H1 (cell line): ENCODE measurements around the gene MYO15A. TPM values are rescaled to one million over a fixed set of nuclear protein-coding genes. Genes with fewer than 3 reads are reported as not detected.

Source experiments
- CTCF ChIA-PET: fragments of 300-600 bp; sonication (Branson Sonifier 250); formaldehyde crosslinking; loops from one replicate; lab custom pipeline; 2021; ENCODE audit not compliant: partially characterized antibody; lab: Charles Lee
- POLR2A ChIA-PET: fragments of 300-600 bp; sonication (Branson Sonifier 250); formaldehyde crosslinking; loops from one replicate; lab custom pipeline; 2021; ENCODE audit warnings: inconsistent platforms; ENCODE audit not compliant: partially characterized antibody; lab: Charles Lee
- DNase-seq, 2 experiments: peaks; one replicate each; pipeline versions ENCODE4 v3.0.0 to v3.0.0-alpha.2; 2010 to 2022; ENCODE audit warnings: low spot score in 2 of 2, low read depth in 1 of 2, mixed read lengths in 1 of 2
- FAIRE-seq: peaks from 2 replicates; lab custom pipeline; 2011; peaks lifted over from hg19 to GRCh38; lab: Jason Lieb, UNC
- H2AFZ ChIP-seq: 2 replicates; pipeline ENCODE4 v1.8.1; 2012; ENCODE audit warnings: low read length, inconsistent platforms
- H2AK5ac ChIP-seq: 2 replicates; pipeline ENCODE4 v1.6.1; 2013; ENCODE audit warnings: low read depth, low read length
- H2BK120ac ChIP-seq: replicated peaks from 2 replicates; pipeline ENCODE3; 2013; ENCODE audit warnings: low read depth, low read length, inconsistent platforms
- H2BK12ac ChIP-seq: 2 replicates; pipeline ENCODE4 v1.6.1; 2013; ENCODE audit warnings: low read depth, low read length
- H2BK15ac ChIP-seq: 2 replicates; pipeline ENCODE4 v1.6.1; 2013; ENCODE audit warnings: low read length
- H2BK20ac ChIP-seq: 2 replicates; pipeline ENCODE4 v1.6.1; 2013; ENCODE audit warnings: low read length
- H2BK5ac ChIP-seq: 2 replicates; pipeline ENCODE4 v1.6.1; 2013; ENCODE audit warnings: low read depth, low read length
- H3K14ac ChIP-seq: 2 replicates; pipeline ENCODE4 v1.6.1; 2013; ENCODE audit warnings: inconsistent platforms; ENCODE audit not compliant: insufficient read length
- H3K18ac ChIP-seq: 2 replicates; pipeline ENCODE4 v1.6.1; 2013; ENCODE audit warnings: low read length; ENCODE audit errors: extremely low read depth
- H3K23ac ChIP-seq: 2 replicates; pipeline ENCODE4 v1.6.1; 2013; ENCODE audit warnings: inconsistent platforms; ENCODE audit not compliant: insufficient read length
- H3K23me2 ChIP-seq: 2 replicates; pipeline ENCODE4 v1.6.1; 2013; ENCODE audit warnings: low read depth, low read length
- H3K27ac ChIP-seq: 2 replicates; pipeline ENCODE4 v1.6.1; 2011; ENCODE audit warnings: low read depth, low read length, inconsistent platforms
- H3K27me3 ChIP-seq, 4 experiments: replicated peaks in 1 of 4; 1 replicate in 1 of 4; 2 replicates in 3 of 4; pipeline versions ENCODE4 v1.6.1 to v1.8.1; 2011 to 2013; ENCODE audit warnings: low read length in 3 of 4, mild to moderate bottlenecking in 3 of 4, inconsistent platforms in 2 of 4, mixed read lengths in 2 of 4, moderate library complexity in 1 of 4; ENCODE audit not compliant: control insufficient read depth in 3 of 4, insufficient read depth in 3 of 4; ENCODE audit errors: extremely low read depth in 1 of 4
- H3K36me3 ChIP-seq, 4 experiments: 2 replicates each; pipeline versions ENCODE4 v1.6.1 to v1.8.1; 2011 to 2013; ENCODE audit warnings: mild to moderate bottlenecking in 4 of 4, low read length in 3 of 4, moderate library complexity in 2 of 4, control low read depth in 1 of 4, inconsistent platforms in 1 of 4; ENCODE audit not compliant: insufficient read depth in 4 of 4, control insufficient read depth in 2 of 4
- H3K4ac ChIP-seq: replicated peaks from 2 replicates; pipeline ENCODE3; 2013; ENCODE audit warnings: low read length, low read depth, mixed read lengths, inconsistent platforms; ENCODE audit not compliant: insufficient read length
- H3K4me1 ChIP-seq, 4 experiments: replicated peaks in 1 of 4; 1 replicate in 1 of 4; 2 replicates in 3 of 4; pipeline versions ENCODE4 v1.6.1 to v1.8.1; 2011 to 2013; ENCODE audit warnings: low read length in 3 of 4, inconsistent platforms in 2 of 4, mixed read lengths in 1 of 4; ENCODE audit not compliant: insufficient read depth in 4 of 4, control insufficient read depth in 3 of 4
- H3K4me2 ChIP-seq, 2 experiments: 2 replicates each; pipeline versions ENCODE4 v1.6.1 to v1.8.1; 2011 to 2013; ENCODE audit warnings: low read depth in 2 of 2, low read length in 2 of 2, control low read depth in 1 of 2, inconsistent platforms in 1 of 2, mild to moderate bottlenecking in 1 of 2; ENCODE audit not compliant: insufficient read depth in 1 of 2
- H3K4me3 ChIP-seq, 4 experiments: fragments of 200-600, 300-600 bp in 1 of 4; sonication (generic), shearing (Covaris generic), sonication (Bioruptor Twin) in 1 of 4; 2 replicates each; pipeline versions ENCODE4 v1.5.1 to v1.8.1; 2011 to 2016; ENCODE audit warnings: low read length in 4 of 4, low read depth in 3 of 4, control low read depth in 2 of 4, inconsistent platforms in 2 of 4, mild to moderate bottlenecking in 2 of 4, mixed read lengths in 1 of 4, moderate library complexity in 1 of 4; ENCODE audit not compliant: insufficient read depth in 2 of 4; ENCODE audit errors: extremely low read depth in 1 of 4
- H3K56ac ChIP-seq: replicated peaks from 2 replicates; pipeline ENCODE3; 2013; ENCODE audit warnings: low read depth, mild to moderate bottlenecking, mixed read lengths, low read length, inconsistent platforms; ENCODE audit not compliant: insufficient read length
- H3K79me1 ChIP-seq: 2 replicates; pipeline ENCODE4 v1.6.1; 2013; ENCODE audit warnings: low read depth, low read length, control low read depth
- H3K79me2 ChIP-seq, 2 experiments: 2 replicates each; pipeline versions ENCODE4 v1.6.1 to v1.8.1; 2012 to 2013; ENCODE audit warnings: low read length in 2 of 2, mild to moderate bottlenecking in 2 of 2, inconsistent platforms in 1 of 2; ENCODE audit not compliant: insufficient read depth in 2 of 2, control insufficient read depth in 1 of 2
- H3K9ac ChIP-seq, 4 experiments: replicated peaks in 1 of 4; 1 replicate in 1 of 4; 2 replicates in 3 of 4; pipeline versions ENCODE4 v1.6.1 to v1.8.1; 2011 to 2013; ENCODE audit warnings: low read depth in 3 of 4, low read length in 3 of 4, control low read depth in 2 of 4, mild to moderate bottlenecking in 2 of 4, moderate library complexity in 2 of 4, inconsistent platforms in 1 of 4; ENCODE audit errors: extremely low read depth in 1 of 4
- H3K9me3 ChIP-seq, 2 experiments: 2 replicates each; pipeline versions ENCODE4 v1.6.1 to v1.8.1; 2012 to 2013; ENCODE audit warnings: mild to moderate bottlenecking in 2 of 2, moderate library complexity in 2 of 2, control low read depth in 1 of 2, inconsistent platforms in 1 of 2, low read depth in 1 of 2, low read length in 1 of 2, mixed read lengths in 1 of 2; ENCODE audit not compliant: insufficient read depth in 2 of 2
- H4K20me1 ChIP-seq, 2 experiments: replicated peaks in 1 of 2; 2 replicates each; pipeline versions ENCODE3 to v1.8.1; 2011 to 2013; ENCODE audit warnings: inconsistent platforms in 2 of 2, low read length in 2 of 2, mild to moderate bottlenecking in 1 of 2; ENCODE audit not compliant: insufficient read depth in 2 of 2, control insufficient read depth in 1 of 2
- H4K5ac ChIP-seq: 2 replicates; pipeline ENCODE4 v1.6.1; 2013; ENCODE audit warnings: low read length, low read depth, mixed read lengths, inconsistent platforms; ENCODE audit not compliant: insufficient read length
- H4K8ac ChIP-seq: 2 replicates; pipeline ENCODE4 v1.8.0; 2013; ENCODE audit warnings: mild to moderate bottlenecking, moderate library complexity, low read length, inconsistent platforms; ENCODE audit not compliant: insufficient read depth; ENCODE audit errors: extremely low read depth
- H4K91ac ChIP-seq: replicated peaks from 2 replicates; pipeline ENCODE3; 2013; ENCODE audit warnings: low read length, mixed read lengths, inconsistent platforms; ENCODE audit not compliant: insufficient read length
- ASH2L ChIP-seq: fragments of 200-600, 300-600 bp; sonication (generic); IDR thresholded peaks from one replicate; pipeline ENCODE4 v1.7.1; 2017; ENCODE audit warnings: low read length
- CBX8 ChIP-seq: fragments of 300-800, 300-1000 bp; sonication (generic); IDR thresholded peaks from 2 replicates; pipeline ENCODE4 v1.7.1; 2016; ENCODE audit warnings: low read depth, low read length, borderline replicate concordance
- CHD2 ChIP-seq: IDR thresholded peaks from 2 replicates; pipeline ENCODE4 v1.6.1; 2012; ENCODE audit warnings: low read length, improper control_type of control experiment
- GABPA ChIP-seq: IDR thresholded peaks from 2 replicates; pipeline ENCODE4 v1.6.1; 2011; ENCODE audit warnings: mild to moderate bottlenecking, low read length, moderate library complexity, borderline replicate concordance; ENCODE audit not compliant: insufficient read depth
- JUN ChIP-seq: IDR thresholded peaks from 2 replicates; pipeline ENCODE4 v1.6.1; 2011; ENCODE audit warnings: low read depth, mild to moderate bottlenecking, improper control_type of control experiment, low read length
- KDM1A ChIP-seq: fragments of 200-600, 300-600 bp; sonication (generic); IDR thresholded peaks from 2 replicates; pipeline ENCODE4 v1.7.1; 2016; ENCODE audit warnings: mild to moderate bottlenecking, low read length, borderline replicate concordance
- KDM5A ChIP-seq: fragments of 200-600 bp; IDR thresholded peaks from 2 replicates; pipeline ENCODE4 v1.7.1; 2012; ENCODE audit warnings: mild to moderate bottlenecking, low read length, inconsistent platforms, mixed read lengths
- POLR2AphosphoS5 ChIP-seq: IDR thresholded peaks from 2 replicates; pipeline ENCODE4 v1.6.1; 2011; ENCODE audit warnings: low read depth, low read length
- RXRA ChIP-seq: IDR thresholded peaks from 2 replicates; pipeline ENCODE4 v1.6.1; 2011; ENCODE audit warnings: low read depth, mild to moderate bottlenecking, low read length, moderate library complexity; ENCODE audit not compliant: insufficient read depth
- SP2 ChIP-seq: IDR thresholded peaks from 2 replicates; pipeline ENCODE4 v1.6.1; 2012; ENCODE audit warnings: mild to moderate bottlenecking, low read length, inconsistent platforms
- TBP ChIP-seq: IDR thresholded peaks from 2 replicates; pipeline ENCODE4 v1.6.1; 2011; ENCODE audit warnings: low read depth, low read length, improper control_type of control experiment
- WGBS, 2 experiments: shearing (Covaris generic) in 1 of 2; methylation state at CpG; one replicate each; pipeline versions ENCODE4 v1.1.6 to v1.1.7; 2013 to 2015; ENCODE audit warnings: low lambda C conversion rate in 2 of 2, mixed read lengths in 2 of 2, inconsistent platforms in 1 of 2, low coverage in 1 of 2, missing lambda C conversion rate in 1 of 2; ENCODE audit not compliant: insufficient replicate concordance in 2 of 2, insufficient coverage in 1 of 2, insufficient read length in 1 of 2; ENCODE audit errors: extremely low coverage in 1 of 2, missing lambda C conversion rate in 1 of 2; 5-methylcytosine and 5-hydroxymethylcytosine counted together
- polyA plus RNA-seq, 7 experiments: library from polyadenylated mRNA; depleted of rRNA in 3 of 7; stranded (reverse) in 5 of 7; unstranded in 2 of 7; fragments of >200 nt in 5 of 7; fragments of 200-250 nt in 2 of 7; gene quantifications; 1 replicate in 5 of 7; 2 replicates in 1 of 7; 4 replicates in 1 of 7; pipeline versions ENCODE4 v1.2.1 to v1.2.3, GENCODE V29; 2011 to 2013; ENCODE audit warnings: missing spikeins in 2 of 7, mixed read lengths in 2 of 7
- total RNA-seq: library from RNA; stranded (reverse); fragmentation: NEBNext Ultra II Directional; extraction: Animal tissue kit (Norgen Biotek cat#: 25700); gene quantifications from 2 replicates; pipeline ENCODE4 v1.2.1, GENCODE V29; 2021
- TF ChIP-seq, protein P1 (sequence below): IDR thresholded peaks from 2 replicates; pipeline ENCODE4 v1.6.1; 2012; ENCODE audit warnings: inconsistent platforms
- TF ChIP-seq, protein P2 (sequence below): IDR thresholded peaks from 2 replicates; pipeline ENCODE4 v1.6.1; 2012; ENCODE audit warnings: inconsistent platforms

Gene MYO15A
- total and polyA plus RNA-seq, 2 of the 8 experiments (the other 6 are each of a cell fraction or from before 2014, with no cell fraction given) = 1.6 to 4.2 TPM

DNA sequence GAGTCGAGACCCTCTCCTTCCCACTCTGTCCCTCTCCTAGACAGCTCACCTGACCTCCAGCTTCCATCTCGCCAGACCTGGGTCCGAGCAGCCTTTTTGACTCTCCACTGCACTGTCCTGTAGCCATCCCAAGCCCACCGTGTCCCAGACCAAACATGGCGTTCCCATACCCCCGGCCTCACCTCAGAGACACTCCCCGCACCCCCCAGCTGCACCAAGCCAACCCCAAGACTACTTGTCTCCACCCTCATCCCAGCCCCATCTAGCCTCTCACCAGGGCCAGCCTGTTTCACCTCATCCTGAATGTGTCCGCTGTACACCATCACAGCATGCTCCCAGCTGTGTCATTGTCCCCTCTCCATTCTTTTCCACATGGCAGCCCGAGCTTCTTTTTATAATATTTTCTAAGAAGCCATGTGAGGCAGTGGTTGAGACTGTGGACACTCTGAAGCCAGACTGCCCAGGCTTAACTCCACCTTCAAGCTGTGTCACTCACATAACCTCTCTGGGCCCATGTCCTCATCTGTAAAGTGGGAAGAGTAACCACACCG is 1.5 kb downstream of the MYO15A start:
- no peak overlapping the region for H2BK20ac ChIP-seq
- DNase-seq (no peak), FAIRE-seq (no peak)
- no peak overlapping the region for H4K8ac ChIP-seq
- no peak overlapping the region for H2BK5ac ChIP-seq
- H2BK12ac ChIP-seq = no peak overlapping the region
- H3K36me3 ChIP-seq = peaks cover 0 to 10% (median 3%) of the 10 kb centered on the region in 4 experiments; a peak in 3 of 8 replicates
- ChIA-PET CTCF (interaction anchor here (1.0 to 1.6 kb wide), 4 partner anchors 16 to 33 kb away, joined by 3 to 5 read pairs (median 4); no protein-coding TSS in a partner anchor), POLR2A (interaction anchor here (0.5 to 5.4 kb wide), 18 partner anchors 8 to 72 kb away, joined by 3 to 34 read pairs (median 4); partner anchors contain the start of gene DRG2)
- no peak overlapping the region for H2AFZ ChIP-seq
- H3K23me2 ChIP-seq = no peaks in the 10 kb centered on the region
- no peak overlapping the region for H3K14ac ChIP-seq
- H3K27me3 ChIP-seq = no peaks in the 10 kb centered on the region
- H3K23ac ChIP-seq = no peak overlapping the region
- H3K79me2 ChIP-seq = no peaks in the 10 kb centered on the region
- no peak overlapping the region for H4K91ac ChIP-seq
- H2BK120ac ChIP-seq = no peak overlapping the region
- H3K4ac ChIP-seq = no peak overlapping the region
- H3K56ac ChIP-seq = no peak overlapping the region
- H3K79me1 ChIP-seq = no peaks in the 10 kb centered on the region
- no peaks in the 10 kb centered on the region for H3K9me3 ChIP-seq
- H3K27ac ChIP-seq = no peak overlapping the region
- peaks cover 0 to 7% of the 10 kb centered on the region in 2 experiments for H4K20me1 ChIP-seq
- H3K18ac ChIP-seq = no peak overlapping the region
- H4K5ac ChIP-seq = no peak overlapping the region
- WGBS, 2 experiments = 82% methylated on average over 10 of the region's 10 CpGs; no CpG with 5 or more reads in 1 of the 2 experiments
- no peak overlapping the region for H2BK15ac ChIP-seq
- H2AK5ac ChIP-seq = no peak overlapping the region
- H3K4me1 ChIP-seq = peaks cover 0 to 7% (median 3%) of the 10 kb centered on the region in 4 experiments; a peak in 3 of 7 replicates
- H3K4me3 ChIP-seq = no peak overlapping the region
- no peak overlapping the region for H3K9ac ChIP-seq
- H3K4me2 ChIP-seq = no peak overlapping the region
- TF ChIP-seq CBX8 (no peak), TBP (no peak), JUN (no peak), GABPA (no peak), RXRA (no peak), ASH2L (no peak), KDM5A (no peak), POLR2AphosphoS5 (no peak), SP2 (no peak), CHD2 (no peak), KDM1A (no peak)
- TF ChIP-seq, protein P1, sequence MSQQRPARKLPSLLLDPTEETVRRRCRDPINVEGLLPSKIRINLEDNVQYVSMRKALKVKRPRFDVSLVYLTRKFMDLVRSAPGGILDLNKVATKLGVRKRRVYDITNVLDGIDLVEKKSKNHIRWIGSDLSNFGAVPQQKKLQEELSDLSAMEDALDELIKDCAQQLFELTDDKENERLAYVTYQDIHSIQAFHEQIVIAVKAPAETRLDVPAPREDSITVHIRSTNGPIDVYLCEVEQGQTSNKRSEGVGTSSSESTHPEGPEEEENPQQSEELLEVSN = no peak
- TF ChIP-seq, protein P2, sequence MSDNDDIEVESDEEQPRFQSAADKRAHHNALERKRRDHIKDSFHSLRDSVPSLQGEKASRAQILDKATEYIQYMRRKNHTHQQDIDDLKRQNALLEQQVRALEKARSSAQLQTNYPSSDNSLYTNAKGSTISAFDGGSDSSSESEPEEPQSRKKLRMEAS = no peak
